CD14-positive monocyte (primary cell): Measurements from ENCODE around the gene KIF26B. TPM values are rescaled to one million over a fixed set of nuclear protein-coding genes. Genes with fewer than 3 reads are reported as not detected.

Experiments used
- DNase-seq, 3 donors: peaks; one replicate each; pipeline ENCODE4 v3.0.0-alpha.2; 2011 to 2022
- H2AFZ ChIP-seq: 2 replicates; pipeline ENCODE4 v1.6.0; 2012; ENCODE audit warnings: mild to moderate bottlenecking, low read depth, low read length, inconsistent platforms; ENCODE audit not compliant: insufficient read depth, poor library complexity, severe bottlenecking
- H3K27ac ChIP-seq, 2 donors: 1 replicate in 1 of 2; 2 replicates in 1 of 2; pipeline ENCODE4 v1.5.1; 2012 to 2013; ENCODE audit warnings: low read length in 2 of 2, control low read depth in 1 of 2, inconsistent platforms in 1 of 2, low read depth in 1 of 2, mild to moderate bottlenecking in 1 of 2
- H3K27me3 ChIP-seq, 2 donors: one replicate each; pipeline versions ENCODE4 v1.6.0 to v1.6.1; 2011 to 2013; ENCODE audit warnings: low read length in 2 of 2; ENCODE audit not compliant: control insufficient read depth in 2 of 2, insufficient read depth in 2 of 2
- H3K36me3 ChIP-seq, 2 donors: replicated peaks in 1 of 2; 1 replicate in 1 of 2; 2 replicates in 1 of 2; pipeline versions ENCODE4 v1.5.1 to v1.6.1; 2012 to 2013; ENCODE audit warnings: low read length in 2 of 2, control low read depth in 1 of 2, inconsistent platforms in 1 of 2, mild to moderate bottlenecking in 1 of 2; ENCODE audit not compliant: insufficient read depth in 2 of 2, control insufficient read depth in 1 of 2
- H3K4me1 ChIP-seq, 2 donors: 1 replicate in 1 of 2; 2 replicates in 1 of 2; pipeline versions ENCODE4 v1.5.1 to v1.6.1; 2012 to 2013; ENCODE audit warnings: low read length in 2 of 2, control low read depth in 1 of 2, inconsistent platforms in 1 of 2, mild to moderate bottlenecking in 1 of 2, moderate library complexity in 1 of 2; ENCODE audit not compliant: insufficient read depth in 2 of 2, control insufficient read depth in 1 of 2
- H3K4me2 ChIP-seq: replicated peaks from 2 replicates; pipeline ENCODE3; 2012; ENCODE audit warnings: low read length, moderate library complexity, mild to moderate bottlenecking; ENCODE audit not compliant: poor library complexity, severe bottlenecking; ENCODE audit errors: extremely low read depth
- H3K4me3 ChIP-seq, 3 experiments: fragments of 200-600 bp in 1 of 3; sonication (generic) in 1 of 3; replicated peaks in 1 of 3; 1 replicate in 2 of 3; 2 replicates in 1 of 3; pipeline ENCODE4 v1.5.1; 2011 to 2013; ENCODE audit warnings: low read length in 3 of 3, mild to moderate bottlenecking in 3 of 3, control low read depth in 2 of 3, low read depth in 2 of 3, inconsistent platforms in 1 of 3, moderate library complexity in 1 of 3
- H3K79me2 ChIP-seq: 2 replicates; pipeline ENCODE4 v1.6.0; 2012; ENCODE audit warnings: mild to moderate bottlenecking, control low read depth, inconsistent platforms, low read length, moderate library complexity; ENCODE audit not compliant: insufficient read depth
- H3K9ac ChIP-seq: 2 replicates; pipeline ENCODE4 v1.6.0; 2017; ENCODE audit warnings: low read length, mild to moderate bottlenecking; ENCODE audit not compliant: insufficient read depth, poor library complexity, severe bottlenecking
- H3K9me3 ChIP-seq, 2 donors: replicated peaks in 1 of 2; 1 replicate in 1 of 2; 2 replicates in 1 of 2; pipeline versions ENCODE4 v1.5.1 to v1.6.1; 2012 to 2013; ENCODE audit warnings: low read length in 2 of 2, control low read depth in 1 of 2; ENCODE audit not compliant: control insufficient read depth in 1 of 2, insufficient read depth in 1 of 2
- H4K20me1 ChIP-seq: 2 replicates; pipeline ENCODE4 v1.6.0; 2012; ENCODE audit warnings: mild to moderate bottlenecking, low read length, control low read depth, moderate library complexity; ENCODE audit not compliant: insufficient read depth
- H3K27ac Mint-ChIP-seq, 7 donors: one replicate each; pipeline ENCODE4 v1.8.0; 2020; ENCODE audit warnings: mild to moderate bottlenecking in 7 of 7, mixed read lengths in 7 of 7, moderate library complexity in 6 of 7, inconsistent platforms in 2 of 7
- H3K27me3 Mint-ChIP-seq, 3 donors: one replicate each; pipeline ENCODE4 v1.8.0; 2021 to 2022; ENCODE audit warnings: low read depth in 3 of 3, mild to moderate bottlenecking in 3 of 3, mixed read lengths in 3 of 3, moderate library complexity in 3 of 3, inconsistent platforms in 1 of 3
- H3K36me3 Mint-ChIP-seq, 2 donors: one replicate each; pipeline ENCODE4 v1.8.0; 2020; ENCODE audit warnings: mixed read lengths in 2 of 2, inconsistent platforms in 1 of 2, mild to moderate bottlenecking in 1 of 2
- H3K4me1 Mint-ChIP-seq: one replicate; pipeline ENCODE4 v1.8.0; 2020; ENCODE audit warnings: mild to moderate bottlenecking, mixed read lengths
- H3K4me3 Mint-ChIP-seq, 2 donors: one replicate each; pipeline ENCODE4 v1.8.0; 2020; ENCODE audit warnings: mild to moderate bottlenecking in 2 of 2, mixed read lengths in 2 of 2, moderate library complexity in 1 of 2
- H3K9me3 Mint-ChIP-seq, 7 donors: one replicate each; pipeline ENCODE4 v1.8.0; 2020 to 2022; ENCODE audit warnings: mixed read lengths in 7 of 7, mild to moderate bottlenecking in 6 of 7, moderate library complexity in 6 of 7, inconsistent platforms in 2 of 7
- WGBS: methylation state at CpG from one replicate; pipeline ENCODE4 v1.1.5; 2013; ENCODE audit warnings: missing lambda C conversion rate; ENCODE audit not compliant: insufficient coverage; 5-methylcytosine and 5-hydroxymethylcytosine counted together
- intact Hi-C, 2 donors: fragments of 100-400 bp; cut with micrococcal nuclease; formaldehyde crosslinking; loops; one replicate each; pipeline versions ENCODE4 v1.15.0 to v1.15.1; 2023
- polyA plus RNA-seq, 3 donors: library from polyadenylated mRNA; depleted of rRNA in 1 of 3; unstranded in 2 of 3; stranded (reverse) in 1 of 3; fragments of 300-500 nt in 2 of 3; fragments of >200 nt in 1 of 3; fragmentation: Illumina TruSeq in 2 of 3; gene quantifications; 1 replicate in 2 of 3; 2 replicates in 1 of 3; pipeline ENCODE4 v1.2.3, GENCODE V29; 2012 to 2021
- TF ChIP-seq, protein P1 (sequence below): fragments of 200-600 bp; IDR thresholded peaks from one replicate; pipeline ENCODE4 v1.8.0; 2022; ENCODE audit warnings: antibody characterized with exemption, mild to moderate bottlenecking

KIF26B gene
- polyA plus RNA-seq, 3 donors: 0.01 to 0.05 TPM; not detected in 1

- Histone ChIP-seq H3K27ac (no peak overlapping the region), H4K20me1 (no peaks in the 10 kb centered on the region), H3K9me3 (no peaks in the 10 kb centered on the region), H3K9ac (no peak overlapping the region), H3K4me1 (no peaks in the 10 kb centered on the region), H3K27me3 (no peaks in the 10 kb centered on the region), H3K4me2 (no peak overlapping the region), H2AFZ (no peak overlapping the region), H3K36me3 (no peaks in the 10 kb centered on the region), H3K79me2 (no peaks in the 10 kb centered on the region), H3K4me3 (no peak overlapping the region)
- intact Hi-C loops: no loop called here
- WGBS: 62% methylated on average over 4 of the region's 7 CpGs
- no peak overlapping the region for H3K4me3 Mint-ChIP-seq
- H3K27ac Mint-ChIP-seq: no peak overlapping the region
- TF ChIP-seq, protein P1, sequence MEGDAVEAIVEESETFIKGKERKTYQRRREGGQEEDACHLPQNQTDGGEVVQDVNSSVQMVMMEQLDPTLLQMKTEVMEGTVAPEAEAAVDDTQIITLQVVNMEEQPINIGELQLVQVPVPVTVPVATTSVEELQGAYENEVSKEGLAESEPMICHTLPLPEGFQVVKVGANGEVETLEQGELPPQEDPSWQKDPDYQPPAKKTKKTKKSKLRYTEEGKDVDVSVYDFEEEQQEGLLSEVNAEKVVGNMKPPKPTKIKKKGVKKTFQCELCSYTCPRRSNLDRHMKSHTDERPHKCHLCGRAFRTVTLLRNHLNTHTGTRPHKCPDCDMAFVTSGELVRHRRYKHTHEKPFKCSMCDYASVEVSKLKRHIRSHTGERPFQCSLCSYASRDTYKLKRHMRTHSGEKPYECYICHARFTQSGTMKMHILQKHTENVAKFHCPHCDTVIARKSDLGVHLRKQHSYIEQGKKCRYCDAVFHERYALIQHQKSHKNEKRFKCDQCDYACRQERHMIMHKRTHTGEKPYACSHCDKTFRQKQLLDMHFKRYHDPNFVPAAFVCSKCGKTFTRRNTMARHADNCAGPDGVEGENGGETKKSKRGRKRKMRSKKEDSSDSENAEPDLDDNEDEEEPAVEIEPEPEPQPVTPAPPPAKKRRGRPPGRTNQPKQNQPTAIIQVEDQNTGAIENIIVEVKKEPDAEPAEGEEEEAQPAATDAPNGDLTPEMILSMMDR: no peak
- H3K9me3 Mint-ChIP-seq: peaks cover 0 to 1% (median 0%) of the 10 kb centered on the region in 7 donors
- no peaks in the 10 kb centered on the region for H3K36me3 Mint-ChIP-seq
- peaks cover 8 to 28% (median 20%) of the 10 kb centered on the region in 3 donors for H3K27me3 Mint-ChIP-seq
- no peak for DNase-seq
- H3K4me1 Mint-ChIP-seq: peaks cover 1% of the 10 kb centered on the region
Observed at GRCh38 chr1:245466261-245466660, 311.5 kb downstream of the KIF26B start.

DNA sequence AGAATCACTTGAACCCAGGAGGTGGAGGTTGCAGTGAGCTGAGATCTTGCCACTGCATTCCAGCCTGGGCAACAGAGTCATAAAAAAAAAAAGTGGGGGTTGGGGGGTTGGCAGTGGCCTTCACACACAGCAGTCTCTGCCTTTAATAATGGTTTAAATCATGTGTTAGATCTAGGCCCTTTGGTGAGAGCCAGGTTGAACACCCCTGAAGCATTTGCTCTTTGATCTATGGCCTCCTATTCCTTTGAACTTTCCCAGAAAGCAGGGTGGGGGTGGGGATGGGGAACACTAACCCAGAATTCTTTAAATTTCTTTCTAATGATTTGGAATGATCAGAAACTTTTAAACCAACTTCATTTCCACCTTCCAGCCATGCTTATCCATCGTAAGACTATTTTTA lies 313.0 kb downstream of the KIF26B start:
- Histone ChIP-seq H3K9me3 (no peaks in the 10 kb centered on the region), H3K4me2 (no peak overlapping the region), H3K36me3 (no peaks in the 10 kb centered on the region), H3K27me3 (no peaks in the 10 kb centered on the region), H3K79me2 (no peaks in the 10 kb centered on the region), H3K9ac (no peak overlapping the region), H3K27ac (no peak overlapping the region), H2AFZ (no peak overlapping the region), H3K4me1 (peaks cover 0 to 3% of the 10 kb centered on the region in 2 donors), H4K20me1 (no peaks in the 10 kb centered on the region), H3K4me3 (no peak overlapping the region)
- Mint-ChIP-seq H3K36me3 (no peaks in the 10 kb centered on the region), H3K27ac (no peak overlapping the region), H3K4me3 (no peak overlapping the region), H3K4me1 (peaks cover 3% of the 10 kb centered on the region), H3K9me3 (peaks cover 0 to 1% (median 0%) of the 10 kb centered on the region in 7 donors), H3K27me3 (peaks cover 10 to 31% (median 16%) of the 10 kb centered on the region in 3 donors)
- no peak for DNase-seq
- no CpG with 5 or more reads among the region's 1 CpG for WGBS
- TF ChIP-seq, protein P1: no peak
- intact Hi-C loops: no loop called here
